OCI-LY1 (cell line): ENCODE measurements around the gene SOX30.

ENCODE experiments used
- CTCF ChIP-seq: fragments of 200-600 bp; sonication (generic), shearing (Covaris generic); IDR thresholded peaks from 2 replicates; pipeline ENCODE4 v1.5.1; 2017; ENCODE audit warnings: mild to moderate bottlenecking, antibody characterized with exemption, low read length, moderate library complexity, mixed read lengths
- EZH2 ChIP-seq: fragments of 200-600 bp; sonication (generic), shearing (Covaris generic); IDR thresholded peaks from 2 replicates; pipeline ENCODE4 v1.8.0; 2017; ENCODE audit warnings: borderline replicate concordance, mixed run types, mild to moderate bottlenecking, antibody characterized with exemption, low read length, moderate library complexity, mixed read lengths

- TF ChIP-seq CTCF (no peak), EZH2 (no peak)
These were observed 55.8 kb downstream of the SOX30 start for GRCh38 chr5:157596487-157596886.
